Esophagus muscularis mucosa (tissue), 4 donors: ENCODE measurements around the gene MFRP.
"Not testable (repeated sequence)": the region's sequence is repeated elsewhere in the genome, so short reads cannot be mapped to it uniquely, and the experiment has no call there.

Experiments
- EP300 ChIP-seq: sonication (generic); formaldehyde crosslinking; IDR thresholded peaks from one replicate; pipeline ENCODE4 v1.6.1; 2017; ENCODE audit warnings: antibody characterized with exemption
- POLR2A ChIP-seq: fragments of 450-650 bp; IDR thresholded peaks from one replicate; pipeline ENCODE4 v1.6.1; 2017; ENCODE audit warnings: antibody characterized with exemption, moderate library complexity, mild to moderate bottlenecking, low read depth
- POLR2AphosphoS5 ChIP-seq, 2 donors: sonication (generic); formaldehyde crosslinking; IDR thresholded peaks; one replicate each; pipeline ENCODE4 v1.6.1; 2017; ENCODE audit warnings: antibody characterized with exemption in 2 of 2
- TF ChIP-seq, protein P1 (sequence below), 3 experiments: fragments of 200-600 bp in 2 of 3; fragments of 450-650 bp in 1 of 3; sonication (generic) in 2 of 3; IDR thresholded peaks; one replicate each; pipeline ENCODE4 v1.5.1; 2017 to 2019; ENCODE audit warnings: antibody characterized with exemption in 3 of 3, mild to moderate bottlenecking in 2 of 3, moderate library complexity in 1 of 3

DNA sequence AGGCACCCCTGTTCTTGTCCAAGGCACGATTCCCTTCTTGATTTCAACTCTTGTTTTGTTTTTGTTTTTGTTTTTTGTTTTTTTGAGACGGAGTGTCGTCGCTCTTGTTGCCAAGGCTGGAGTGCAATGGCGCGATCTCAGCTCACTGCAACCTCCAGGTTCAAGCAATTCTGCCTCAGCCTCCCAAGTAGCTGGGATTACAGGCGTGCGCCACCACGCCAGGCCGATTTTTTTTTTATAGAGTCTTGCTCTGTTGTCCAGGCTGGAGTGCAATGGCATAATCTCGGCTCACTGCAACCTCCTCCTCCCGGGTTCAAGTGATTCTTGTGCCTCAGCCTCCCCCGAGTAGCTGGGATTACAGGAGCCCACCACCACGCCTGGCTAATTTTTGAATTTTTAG, 36.0 kb upstream of the MFRP start:
- TF ChIP-seq, protein P1, sequence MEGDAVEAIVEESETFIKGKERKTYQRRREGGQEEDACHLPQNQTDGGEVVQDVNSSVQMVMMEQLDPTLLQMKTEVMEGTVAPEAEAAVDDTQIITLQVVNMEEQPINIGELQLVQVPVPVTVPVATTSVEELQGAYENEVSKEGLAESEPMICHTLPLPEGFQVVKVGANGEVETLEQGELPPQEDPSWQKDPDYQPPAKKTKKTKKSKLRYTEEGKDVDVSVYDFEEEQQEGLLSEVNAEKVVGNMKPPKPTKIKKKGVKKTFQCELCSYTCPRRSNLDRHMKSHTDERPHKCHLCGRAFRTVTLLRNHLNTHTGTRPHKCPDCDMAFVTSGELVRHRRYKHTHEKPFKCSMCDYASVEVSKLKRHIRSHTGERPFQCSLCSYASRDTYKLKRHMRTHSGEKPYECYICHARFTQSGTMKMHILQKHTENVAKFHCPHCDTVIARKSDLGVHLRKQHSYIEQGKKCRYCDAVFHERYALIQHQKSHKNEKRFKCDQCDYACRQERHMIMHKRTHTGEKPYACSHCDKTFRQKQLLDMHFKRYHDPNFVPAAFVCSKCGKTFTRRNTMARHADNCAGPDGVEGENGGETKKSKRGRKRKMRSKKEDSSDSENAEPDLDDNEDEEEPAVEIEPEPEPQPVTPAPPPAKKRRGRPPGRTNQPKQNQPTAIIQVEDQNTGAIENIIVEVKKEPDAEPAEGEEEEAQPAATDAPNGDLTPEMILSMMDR (IDR thresholded peaks at IDR 0.05) = not testable (repeated sequence)
- not testable (repeated sequence) for TF ChIP-seq POLR2AphosphoS5 (IDR thresholded peaks at IDR 0.05); POLR2A; EP300
